Measurements from ENCODE around the gene SLC12A4.

SLC12A4 gene

DNA sequence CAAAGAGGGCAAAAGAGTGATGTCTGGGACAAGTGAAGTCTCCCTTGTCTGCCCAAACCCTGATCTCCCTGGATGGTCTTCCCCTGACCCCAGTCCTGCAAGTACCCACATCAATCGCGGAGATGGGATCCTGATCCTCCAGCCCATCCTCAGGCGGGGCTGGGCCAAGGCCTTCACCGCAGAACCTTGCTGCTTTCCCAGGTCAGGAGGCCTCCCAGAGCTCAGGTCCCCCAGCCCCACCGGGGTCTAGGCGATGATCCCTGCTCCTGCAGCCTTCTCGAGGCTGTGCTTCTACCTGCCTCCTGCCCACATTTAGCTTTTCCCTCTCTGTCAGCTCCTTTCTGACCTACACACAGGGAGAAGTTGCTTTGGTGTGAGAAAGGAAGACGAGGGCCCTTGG lies 6.3 kb downstream of the SLC12A4 start:
- no peak for DNase-seq

DNA sequence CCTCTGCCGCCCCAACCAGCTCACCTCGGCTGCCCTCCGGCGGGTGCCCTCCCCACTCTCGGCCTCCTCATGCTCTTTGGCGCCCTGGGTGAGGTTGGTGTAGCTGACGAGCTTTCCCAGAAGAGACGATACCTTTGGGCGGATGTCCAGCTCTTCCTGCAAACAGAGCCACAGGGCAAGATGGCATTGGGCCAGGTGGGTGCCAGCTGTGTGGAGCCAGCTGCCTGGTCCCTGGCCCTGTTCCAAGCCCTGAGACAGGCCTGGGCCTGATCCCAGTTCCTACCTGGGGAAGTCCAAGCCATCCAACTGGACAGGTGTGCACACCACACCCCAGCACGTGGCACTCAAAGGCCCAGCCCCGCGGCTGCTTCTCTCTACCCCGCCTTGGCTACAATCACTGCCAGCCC lies 6.9 kb downstream of the SLC12A4 start:
- DNase-seq = no peak

DNA sequence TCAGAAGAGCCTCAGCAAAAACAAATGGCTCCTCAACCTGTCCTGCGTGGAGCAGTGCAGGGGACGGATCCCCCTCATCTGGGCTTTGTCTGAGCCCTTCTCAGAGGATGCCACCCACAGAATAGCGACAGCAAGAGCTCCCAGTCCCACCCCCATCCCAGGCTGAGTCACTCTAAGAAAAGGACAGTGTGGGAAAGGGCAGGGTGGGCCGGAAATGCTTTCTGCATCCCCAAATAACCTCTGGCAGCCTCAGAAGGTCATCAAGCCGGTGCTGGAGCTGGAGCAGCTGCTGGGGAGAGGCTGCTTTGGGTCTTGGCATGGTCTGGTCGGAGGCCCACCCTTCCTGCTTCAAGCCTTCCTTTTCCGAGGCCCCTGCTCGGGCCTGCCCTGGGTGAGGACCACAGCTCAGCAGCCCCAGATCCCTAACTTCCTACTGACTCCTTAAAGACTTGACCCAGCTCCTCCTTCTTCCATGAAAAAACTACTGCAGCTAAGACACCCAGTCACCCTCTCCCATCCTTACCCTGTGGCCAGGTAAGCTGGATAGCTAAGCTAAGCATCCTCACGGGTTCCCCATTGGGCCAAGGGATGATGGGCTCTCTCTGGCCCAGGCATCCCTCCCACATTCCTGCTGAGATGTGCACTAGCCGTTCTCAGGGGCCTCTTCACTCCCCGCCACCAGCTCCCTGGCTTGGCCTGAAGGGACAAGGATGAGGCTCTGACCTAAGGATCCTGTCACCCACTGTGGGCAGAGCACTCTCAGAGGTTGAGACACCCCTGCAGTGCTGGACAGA lies 8.7 kb downstream of the SLC12A4 start:
- DNase-seq = no peak

DNA sequence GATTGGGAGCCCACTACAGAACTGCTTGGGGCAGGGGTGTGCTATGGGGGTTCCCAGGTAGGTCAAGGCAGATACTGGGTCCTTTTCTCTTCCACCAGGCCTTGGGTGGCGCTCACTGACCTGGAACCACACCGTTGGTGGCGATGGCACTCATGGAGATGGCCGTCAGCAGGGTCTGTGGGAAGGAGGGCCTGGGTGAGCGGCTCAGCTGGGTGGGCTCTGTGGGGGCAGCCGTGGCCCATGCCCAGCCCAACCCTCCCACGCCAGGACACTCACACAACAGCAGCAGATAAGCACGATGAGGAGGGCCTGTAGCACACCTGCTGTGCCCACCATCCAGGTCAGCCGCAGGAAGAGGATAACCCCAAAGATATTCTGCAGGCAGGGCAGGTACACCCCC lies 10.8 kb downstream of the SLC12A4 start:
- DNase-seq = no peak

DNA sequence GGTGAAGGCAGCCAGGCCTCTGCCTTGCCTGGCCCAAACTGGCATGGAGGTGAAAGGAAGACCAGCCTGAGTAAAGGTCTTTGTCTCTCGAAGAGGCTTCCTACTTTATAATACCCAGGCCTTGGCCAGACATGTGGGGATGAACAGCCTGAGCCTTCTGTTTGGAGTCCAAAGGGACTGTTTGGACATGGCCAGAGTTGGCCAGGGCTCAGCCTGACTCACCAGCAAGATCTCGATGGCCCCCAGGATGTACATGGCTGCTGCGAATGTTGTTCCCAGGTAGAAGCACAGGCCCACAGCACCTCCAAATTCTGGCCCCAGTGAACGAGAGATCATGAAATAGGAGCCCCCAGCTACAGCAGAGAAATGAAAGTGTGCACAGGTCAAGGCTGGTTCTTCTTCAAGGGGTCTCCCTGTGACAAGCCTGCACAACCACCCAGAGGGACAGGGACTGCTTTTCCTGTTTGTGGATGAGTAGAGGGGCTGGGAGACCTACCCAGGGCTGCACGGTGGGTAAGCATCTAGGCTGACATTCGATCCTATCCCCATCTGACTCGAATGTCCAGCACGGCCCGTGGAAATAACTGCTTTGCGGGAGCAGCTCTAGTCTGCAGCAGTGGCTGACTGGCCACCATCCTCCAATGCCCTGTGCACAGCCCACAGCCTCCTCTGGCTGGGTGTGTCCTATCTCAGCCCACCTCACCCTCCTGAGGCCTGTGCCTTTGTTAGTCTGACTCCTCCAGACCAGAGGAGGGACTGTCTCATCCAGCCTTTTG lies 13.8 kb downstream of the SLC12A4 start:
- DNase-seq = no peak

DNA sequence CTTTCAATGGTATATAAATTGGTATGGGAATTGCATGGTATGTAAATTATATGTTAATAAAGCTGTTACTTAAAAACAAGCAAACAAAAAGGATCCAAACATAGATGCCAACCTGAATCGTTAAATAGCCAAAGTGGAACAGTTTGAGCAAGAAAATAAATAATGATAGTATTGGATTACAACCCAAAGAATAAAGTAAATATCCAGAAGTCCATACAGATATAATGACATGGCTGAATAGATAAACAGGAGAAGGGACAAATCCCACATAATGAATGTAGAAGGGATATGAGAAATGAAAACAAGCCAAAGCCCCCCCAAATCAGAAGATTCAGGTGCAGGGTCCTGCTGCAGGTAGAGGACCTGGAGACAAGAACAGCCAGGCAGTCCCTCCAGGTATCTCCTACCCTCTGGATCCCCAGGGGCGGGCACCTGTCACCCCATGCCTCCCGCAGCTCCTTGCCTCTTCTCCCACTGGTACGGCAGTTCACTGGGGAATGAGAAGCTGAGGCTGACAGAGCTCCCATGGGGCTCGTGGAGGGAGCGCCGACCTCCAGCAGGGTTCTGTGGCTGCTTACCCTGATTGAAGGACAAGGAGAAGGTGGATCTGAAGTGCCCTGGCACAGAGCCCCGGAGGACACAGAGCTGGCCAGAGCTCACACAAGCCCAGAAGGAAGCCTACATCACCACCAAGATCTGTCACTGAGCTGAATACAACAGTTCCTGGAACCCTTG lies 14.6 kb downstream of the SLC12A4 start:
- no peak for DNase-seq

DNA sequence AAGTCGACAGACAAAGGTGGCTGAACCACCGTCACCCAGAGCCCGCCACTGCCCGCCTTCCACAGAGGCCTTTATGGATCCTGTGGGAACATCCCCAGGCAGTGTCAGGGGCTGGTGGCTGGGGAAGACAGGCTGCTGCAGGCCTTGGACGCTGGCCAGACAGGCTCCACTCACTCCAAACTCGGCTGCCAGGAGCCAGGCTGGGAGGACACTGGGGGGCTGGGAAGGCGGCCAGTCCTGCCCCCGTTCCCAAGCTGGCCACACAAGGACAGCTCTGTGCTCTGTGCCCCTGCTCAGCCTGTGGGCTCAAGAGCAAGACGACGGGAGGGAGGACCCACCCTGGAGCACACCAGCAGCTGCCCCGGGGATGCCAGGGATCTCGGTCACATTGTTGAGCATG lies 17.0 kb downstream of the SLC12A4 start:
- no peak for DNase-seq

DNA sequence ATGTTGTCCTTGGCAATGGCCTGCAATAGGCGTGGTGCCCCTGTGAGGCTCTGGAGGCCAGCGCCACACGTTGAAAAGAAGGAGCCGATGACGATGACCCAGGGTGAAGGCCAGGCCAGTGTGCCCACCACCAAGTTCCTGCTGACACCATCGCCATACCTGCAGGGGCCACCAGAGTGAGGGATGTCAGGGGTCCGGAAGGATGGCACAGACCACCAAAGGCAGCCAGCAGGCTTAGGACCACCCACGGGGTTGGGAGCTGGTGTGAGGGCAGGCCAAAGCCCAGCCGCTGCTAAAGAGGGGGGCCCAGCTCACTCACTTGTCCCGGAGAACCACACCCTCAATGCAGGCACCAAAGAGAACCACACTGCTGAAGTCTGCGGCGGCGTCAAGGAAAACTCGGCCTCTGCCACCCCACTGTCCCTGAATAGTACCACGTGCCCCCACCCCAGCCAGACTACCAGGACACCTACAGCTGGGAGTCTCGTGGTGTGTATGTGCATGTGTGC lies 18.0 kb downstream of the SLC12A4 start:
- DNase-seq = no peak

DNA sequence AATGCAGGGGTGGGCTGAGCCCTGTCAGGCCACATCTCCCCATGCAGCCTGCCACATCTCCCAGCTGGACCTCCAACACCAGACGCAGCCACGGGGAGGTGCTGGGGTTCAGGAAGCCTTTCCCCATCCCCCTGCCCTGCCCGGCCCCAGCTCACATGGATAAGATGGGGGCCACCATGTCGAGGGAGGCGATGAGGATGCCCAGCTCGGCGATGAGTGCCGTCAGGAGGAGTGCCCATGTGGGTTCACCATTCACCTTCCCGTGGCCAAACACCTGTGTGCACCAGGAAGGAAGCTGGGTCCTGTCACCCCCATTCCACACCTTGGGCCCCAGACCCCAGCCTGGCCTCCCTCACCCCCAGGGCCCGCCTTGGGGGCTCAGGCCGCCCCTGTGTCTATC lies 18.8 kb downstream of the SLC12A4 start:
- no peak for DNase-seq

DNA sequence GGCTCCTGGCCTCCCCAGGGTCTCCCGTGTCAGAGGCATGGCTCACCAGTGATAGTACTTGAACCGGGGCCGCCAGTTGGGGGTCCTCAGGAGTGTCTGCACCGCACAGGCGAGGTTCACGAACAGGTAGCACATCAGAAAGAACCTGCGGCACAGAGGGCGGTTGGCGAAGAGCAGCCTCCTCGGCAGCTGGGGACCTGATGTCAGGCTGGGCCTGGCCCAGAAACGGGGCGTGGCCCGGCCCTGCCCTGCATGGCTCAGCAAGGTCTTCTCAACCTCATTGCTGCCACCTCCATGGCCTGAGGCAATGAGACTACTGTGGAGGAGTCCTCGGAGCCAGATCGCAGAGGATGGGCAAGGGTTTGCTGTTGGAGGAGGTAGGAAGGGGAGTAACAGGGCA lies 20.4 kb downstream of the SLC12A4 start:
- no peak for DNase-seq

DNA sequence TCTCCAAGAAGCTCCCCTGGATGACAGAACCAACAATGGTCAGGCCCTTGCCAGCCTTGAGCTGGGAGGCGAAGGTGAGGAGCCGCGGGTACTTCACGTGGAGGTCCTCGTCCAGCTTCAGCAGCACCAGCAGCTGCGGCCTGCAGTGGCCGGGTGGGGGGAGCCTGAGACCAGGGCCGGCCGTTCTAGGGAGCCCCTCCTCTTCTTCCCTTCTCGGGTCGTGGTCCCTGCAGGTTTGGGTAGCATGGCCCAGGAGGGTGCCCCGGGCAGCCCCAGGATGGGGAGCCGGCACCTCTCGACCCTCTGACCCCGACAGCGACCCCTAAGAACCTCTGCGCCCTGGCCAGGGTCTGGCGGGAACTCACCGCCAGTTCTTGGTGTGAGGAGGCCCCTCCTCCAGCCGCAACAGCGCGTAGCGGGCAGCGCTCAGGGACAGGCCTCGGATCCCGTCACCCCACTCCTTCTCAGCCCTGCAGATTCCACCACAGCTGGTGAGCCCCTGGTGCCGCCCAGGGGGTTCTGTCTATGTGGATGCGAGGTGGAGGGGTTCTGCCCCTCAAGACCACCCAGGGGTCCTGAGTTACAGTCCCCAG lies 21.4 kb downstream of the SLC12A4 start:
- DNase-seq = no peak

DNA sequence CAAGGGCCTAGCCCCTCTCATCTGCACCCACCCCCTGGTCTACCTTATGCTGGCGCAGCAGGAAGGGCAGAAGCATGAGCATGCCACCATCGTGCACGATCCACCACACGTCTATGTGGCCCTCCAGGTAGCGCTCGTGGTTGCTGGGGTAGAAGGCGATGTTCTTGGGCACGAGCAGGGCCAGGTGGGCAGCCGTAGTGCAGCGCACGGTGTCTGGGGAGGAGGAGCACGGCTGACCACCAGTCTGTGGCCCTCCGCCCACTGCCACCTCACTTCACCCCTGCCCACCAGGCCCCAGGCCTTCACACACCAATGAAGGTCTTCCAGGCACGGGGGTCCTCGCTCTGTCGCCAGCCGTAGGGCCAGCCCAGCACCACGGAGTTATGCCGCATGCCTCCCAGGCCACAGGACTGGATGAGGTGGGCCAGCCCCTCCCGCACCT lies 22.3 kb downstream of the SLC12A4 start:
- DNase-seq = no peak

DNA sequence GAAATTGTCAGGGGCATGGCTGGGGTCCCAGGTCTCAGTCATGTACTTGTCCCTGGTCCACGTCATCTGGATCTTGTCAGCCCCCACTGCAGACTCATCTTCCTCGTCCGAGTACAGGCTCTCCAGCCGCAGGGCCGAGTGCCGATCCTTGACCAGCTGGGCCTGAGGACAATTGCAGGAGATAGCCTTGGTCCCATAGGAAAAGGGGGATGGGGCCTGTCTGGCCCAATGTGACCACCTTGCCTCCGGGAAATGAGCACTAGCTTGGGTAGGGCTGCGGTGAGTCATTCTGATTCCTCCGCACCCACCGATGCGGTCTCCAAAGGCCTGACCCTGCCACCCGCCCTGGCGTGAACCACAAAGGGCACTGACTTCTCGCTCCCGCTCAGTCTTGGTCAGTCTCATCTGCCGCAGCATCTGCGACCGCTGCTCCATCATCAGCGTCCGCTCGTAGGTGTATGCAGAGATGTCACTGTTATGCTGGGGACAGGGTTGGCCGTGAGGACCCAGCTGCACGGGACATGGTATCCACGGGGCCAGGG lies 23.0 kb downstream of the SLC12A4 start:
- DNase-seq = no peak

DNA sequence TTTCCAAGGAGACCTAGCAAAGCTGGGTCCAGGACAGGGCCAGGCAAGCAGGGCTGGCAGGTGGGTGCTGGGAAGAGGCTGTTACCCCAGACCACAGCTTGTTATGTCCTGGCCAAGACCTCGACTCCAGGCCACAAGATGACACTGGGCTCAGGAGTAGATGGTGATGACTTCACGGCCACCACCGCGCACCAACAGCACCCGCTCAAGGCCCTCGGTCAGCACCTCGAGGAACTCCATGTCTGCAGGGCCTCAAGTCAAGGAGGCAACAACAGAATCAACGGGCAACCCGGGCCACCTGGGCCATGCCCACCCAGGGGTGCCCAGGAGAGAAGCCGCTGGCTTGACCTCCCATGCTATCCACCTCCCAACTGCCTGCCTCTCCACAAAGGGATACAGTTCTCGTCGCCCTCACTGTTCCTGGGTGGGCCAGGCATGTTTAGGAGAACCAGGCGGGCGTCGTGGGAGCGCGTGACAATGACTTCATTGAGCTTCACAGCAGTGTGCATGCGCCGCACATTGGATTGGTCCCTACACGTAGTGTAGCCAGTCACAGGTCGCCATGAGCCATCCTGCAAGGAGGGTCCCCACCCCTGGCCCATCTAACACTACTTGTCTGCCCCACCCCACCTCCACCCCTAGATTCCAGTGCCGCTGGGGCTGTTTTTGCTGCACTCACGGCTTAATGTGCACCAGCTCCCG lies 23.6 kb downstream of the SLC12A4 start:
- no peak for DNase-seq

DNA sequence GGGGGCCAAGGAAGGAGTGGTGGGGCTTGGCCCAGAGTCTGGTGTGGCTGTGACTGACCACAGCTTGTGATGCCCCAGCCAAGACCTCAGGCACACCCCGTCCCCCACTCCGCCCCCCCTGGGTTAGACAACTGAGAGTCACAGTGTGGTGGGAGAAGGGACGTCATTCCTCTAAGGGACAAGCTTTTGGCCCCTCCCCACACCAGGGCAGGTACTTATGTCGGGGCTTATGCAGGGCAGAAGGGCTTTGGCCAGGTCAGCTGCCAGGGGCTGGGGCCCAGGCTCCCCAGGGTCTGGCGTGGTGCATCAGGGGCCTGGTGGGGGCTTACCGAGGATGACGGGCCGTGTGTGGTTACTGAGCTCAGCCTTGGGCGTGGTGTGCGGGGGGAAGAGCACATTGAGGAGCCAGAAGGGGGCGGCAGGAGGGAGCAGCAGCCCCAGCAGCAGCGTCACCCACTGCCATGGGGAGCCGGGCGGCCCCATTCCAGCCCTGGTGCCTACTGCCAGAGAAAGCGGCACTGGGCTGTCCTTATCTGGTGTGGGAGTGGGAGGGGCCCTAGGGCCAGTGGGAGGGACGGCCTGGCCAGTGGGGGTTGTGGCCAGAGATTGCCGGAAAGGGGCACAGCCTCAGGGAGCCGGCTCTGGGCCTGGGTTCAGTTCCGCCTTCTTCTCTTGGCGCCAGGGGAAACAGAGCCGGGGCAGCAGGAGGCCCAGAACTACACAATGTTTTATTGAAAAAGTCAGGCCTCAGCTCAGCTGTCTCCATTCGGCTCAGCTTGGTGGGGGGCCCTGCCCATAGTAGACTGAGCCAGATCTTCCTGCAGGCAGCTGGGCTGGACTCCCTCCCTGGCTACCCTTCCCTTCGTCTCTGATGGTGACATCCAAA lies 24.6 kb downstream of the SLC12A4 start, which contains the start of gene LCAT:
Gene LCAT, minus strand, starts transcription at position 502 of the 886 bp plus-strand sequence. Its CDS starts 19 bp downstream, at position 483.
- DNase-seq = no peak

DNA sequence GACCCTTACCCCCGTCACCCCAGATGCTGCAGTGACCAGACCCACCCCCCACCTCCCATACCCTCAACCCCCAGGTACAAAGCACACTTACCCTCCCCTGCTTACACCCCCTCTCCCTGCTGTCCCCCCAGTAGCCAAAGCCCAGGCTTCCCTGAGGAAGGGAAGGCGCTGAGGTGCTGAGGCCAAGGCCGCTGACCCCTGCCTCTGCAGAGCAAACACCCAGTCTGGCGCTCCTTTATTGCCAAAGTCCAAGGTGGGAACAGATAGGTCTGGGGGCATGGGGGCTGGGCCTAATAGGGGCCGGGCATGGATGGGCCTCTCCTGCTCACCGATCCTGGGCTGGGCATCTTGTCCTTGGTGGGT lies 25.2 kb downstream of the SLC12A4 start:
- DNase-seq = no peak

DNA sequence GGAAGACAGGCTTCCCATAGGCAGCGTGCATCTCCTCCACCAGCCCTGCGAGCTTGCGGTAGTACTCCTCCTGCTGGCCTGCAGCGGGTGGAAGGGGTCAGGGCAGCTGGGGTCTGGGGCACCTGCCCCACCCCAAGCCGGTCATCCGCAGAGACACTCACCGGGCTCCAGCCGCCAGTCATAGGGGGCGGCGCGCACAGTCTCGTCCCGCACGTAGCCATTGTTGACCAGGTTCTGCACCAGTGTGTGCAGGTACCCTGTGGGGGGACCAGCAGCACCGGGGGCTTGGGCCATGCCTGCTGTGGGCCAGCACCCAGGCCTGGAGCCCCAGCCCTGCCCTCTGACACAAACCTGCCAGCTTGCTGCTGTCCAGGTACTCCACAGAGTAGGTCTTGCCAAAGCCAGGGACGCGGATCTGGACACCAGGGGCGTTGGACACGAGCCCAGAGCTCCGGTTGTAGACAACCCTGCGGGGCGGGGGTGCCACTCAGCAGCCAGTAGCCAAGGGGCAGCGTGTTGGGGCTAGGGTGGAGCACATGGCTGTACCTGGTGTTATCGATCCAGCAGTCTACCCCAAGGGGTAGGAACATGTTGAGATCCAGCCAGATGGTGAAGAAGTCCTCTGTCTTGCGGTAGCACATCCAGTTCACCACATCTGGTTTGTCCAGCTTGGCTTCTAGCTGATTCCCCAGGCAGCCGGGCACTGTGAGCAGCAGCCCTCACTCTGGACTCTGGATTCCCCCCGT lies 25.8 kb downstream of the SLC12A4 start:
- no peak for DNase-seq

DNA sequence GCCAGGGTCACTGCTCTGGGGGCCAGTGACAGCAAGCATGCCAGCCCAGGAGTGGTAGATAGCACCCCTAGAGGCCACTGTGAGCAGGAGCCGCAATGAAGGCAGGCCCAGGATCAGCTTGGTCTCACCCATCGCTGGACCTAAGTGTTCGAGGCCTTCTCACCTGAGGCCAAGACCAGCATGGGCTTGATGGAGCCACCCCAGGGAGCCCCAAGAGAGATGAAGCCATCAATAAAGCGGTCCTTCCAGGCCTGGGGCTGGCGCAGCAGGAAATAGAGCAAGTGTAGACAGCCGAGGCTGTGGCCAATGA lies 26.3 kb downstream of the SLC12A4 start:
- no peak for DNase-seq

DNA sequence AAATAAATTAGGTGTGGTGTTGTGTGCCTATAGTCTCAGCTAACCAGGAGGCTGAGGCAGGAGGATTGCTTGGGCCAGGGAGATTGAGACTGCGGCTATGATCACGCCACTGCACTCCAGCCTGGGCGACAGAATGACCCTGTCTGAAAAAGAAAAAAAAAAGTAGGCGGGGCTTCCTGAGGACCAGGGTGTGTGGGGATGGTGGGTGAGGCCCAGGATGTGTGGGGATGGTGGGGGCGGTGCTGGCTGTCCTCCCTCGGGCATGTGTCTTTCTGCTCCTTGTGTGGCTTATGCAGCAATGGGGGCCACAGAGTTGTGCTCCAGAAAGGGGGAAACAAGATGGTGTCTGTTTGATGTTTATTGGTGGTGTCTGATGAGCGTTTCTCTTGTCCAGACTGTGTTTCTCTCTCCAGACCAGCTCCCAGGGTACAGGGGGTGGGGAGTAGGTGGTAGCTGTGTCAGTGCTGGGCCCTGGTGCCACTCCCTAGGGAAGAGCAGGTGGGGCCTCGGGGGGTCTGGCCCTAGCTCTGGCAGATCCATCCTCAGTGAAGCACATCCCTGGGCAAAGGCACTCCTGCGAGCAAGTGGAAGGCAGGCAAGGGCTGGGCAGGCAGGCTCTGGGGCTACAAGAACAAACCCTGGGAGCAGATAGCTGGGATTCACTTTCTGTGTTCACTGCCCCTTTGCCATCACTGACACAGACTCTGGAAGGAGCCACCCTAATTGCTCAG lies 26.8 kb downstream of the SLC12A4 start:
- no peak for DNase-seq

Data from T1000 (cell line).